Stimulated activated CD8-positive, alpha-beta memory T cell treated with anti-CD3 and anti-CD28 coated beads, Interleukin-7, amount 100 ng/mL, for 48 hours (primary cell): ENCODE results near the gene ERBB4.
"Not testable (repeated sequence)": the region's sequence is repeated elsewhere in the genome, so short reads cannot be mapped to it uniquely, and the experiment has no call there.

Source experiments
- DNase-seq, 2 donors: peaks; one replicate each; pipeline ENCODE4 v3.0.0-alpha.2; 2020; ENCODE audit warnings: low read depth in 1 of 2; ENCODE audit errors: extremely low read depth in 1 of 2

Gene ERBB4

GRCh38 chr2:212528106-212528856, 10.3 kb downstream of the ERBB4 start:
- DNase-seq, result no peak

GRCh38 chr2:212526059-212526458, 12.5 kb downstream of the ERBB4 start:
- DNase-seq, result no peak

GRCh38 chr2:212523756-212524155, 14.8 kb downstream of the ERBB4 start:
- DNase-seq, result no peak

GRCh38 chr2:212520340-212520739, 18.3 kb downstream of the ERBB4 start:
- DNase-seq, result no peak

- no peak for DNase-seq
These were observed 20.9 kb downstream of the ERBB4 start for GRCh38 chr2:212517693-212518092.

GRCh38 chr2:212505586-212505985, 33.0 kb downstream of the ERBB4 start:
- DNase-seq, result no peak

GRCh38 chr2:212495046-212495445, 43.6 kb downstream of the ERBB4 start:
- DNase-seq, result no peak

GRCh38 chr2:212494418-212495020, 44.1 kb downstream of the ERBB4 start:
- no peak for DNase-seq

GRCh38 chr2:212489719-212490346, 48.8 kb downstream of the ERBB4 start:
- no peak for DNase-seq

GRCh38 chr2:212488611-212489010, 50.0 kb downstream of the ERBB4 start:
- DNase-seq, result no peak

GRCh38 chr2:212484563-212485080, 54.0 kb downstream of the ERBB4 start:
- DNase-seq, result no peak

GRCh38 chr2:212480447-212480846, 58.2 kb downstream of the ERBB4 start:
- no peak for DNase-seq

- no peak for DNase-seq
These were observed 61.0 kb downstream of the ERBB4 start for GRCh38 chr2:212477571-212477970.

- no peak for DNase-seq
These were observed 65.4 kb downstream of the ERBB4 start for GRCh38 chr2:212473211-212473610.

GRCh38 chr2:212467551-212467950, 71.1 kb downstream of the ERBB4 start:
- DNase-seq, result not testable (repeated sequence)

GRCh38 chr2:212465456-212465855, 73.1 kb downstream of the ERBB4 start:
- DNase-seq, result no peak

- DNase-seq, result not testable (repeated sequence)
These were observed 76.9 kb downstream of the ERBB4 start for GRCh38 chr2:212461708-212462107.

GRCh38 chr2:212454149-212454548, 84.5 kb downstream of the ERBB4 start:
- DNase-seq, result no peak

- no peak for DNase-seq
These were observed 86.8 kb downstream of the ERBB4 start for GRCh38 chr2:212451786-212452231.

GRCh38 chr2:212448698-212449097, 89.9 kb downstream of the ERBB4 start:
- no peak for DNase-seq

GRCh38 chr2:212441821-212442220, 96.8 kb downstream of the ERBB4 start:
- DNase-seq, result no peak

GRCh38 chr2:212441141-212441540, 97.5 kb downstream of the ERBB4 start:
- DNase-seq, result no peak
